ENCODE data around the gene ALDH8A1.
A peak's percentile ranks its signal among the peaks of the same experiment; 100 is the strongest.

ALDH8A1 gene

GRCh38 chr6:134925800-134926199 is 24.1 kb downstream of the ALDH8A1 start:
- no peak overlapping the region for H3K18ac ChIP-seq (ENCODE audit: low read length)
- WGBS (ENCODE audit: extremely low coverage, insufficient coverage, insufficient read length), result no CpG with 5 or more reads among the region's 3 CpGs
- no peak overlapping the region for H3K27ac ChIP-seq (ENCODE audit: low read depth, low read length)
- H3K36me3 ChIP-seq (ENCODE audit: control insufficient read depth in 1 of 2, insufficient read depth in 2 of 2, low read length in 2 of 2), result no peaks in the 10 kb centered on the region
- H3K9ac ChIP-seq (ENCODE audit: low read length), result no peak overlapping the region
- H2AK5ac ChIP-seq (ENCODE audit: low read length), result no peak overlapping the region
- no peak overlapping the region for H3K14ac ChIP-seq (ENCODE audit: low read length)
- no peaks in the 10 kb centered on the region for H3K79me2 ChIP-seq (ENCODE audit: control insufficient read depth, insufficient read depth, low read length, poor library complexity)
- H3K23ac ChIP-seq (ENCODE audit: low read length), result no peak overlapping the region
- peak; percentile 92 to 94 for DNase-seq
- no peaks in the 10 kb centered on the region for H3K4me1 ChIP-seq (ENCODE audit: control insufficient read depth in 1 of 2, insufficient read depth in 2 of 2, low read length in 2 of 2)
- no peak overlapping the region for H3K4me2 ChIP-seq (ENCODE audit: low read length)
- no peak overlapping the region for H3K4me3 ChIP-seq (ENCODE audit: low read depth, low read length)
- H2BK120ac ChIP-seq (ENCODE audit: insufficient read depth, low read length, poor library complexity), result no peak overlapping the region
- no peaks in the 10 kb centered on the region for H3K9me3 ChIP-seq (ENCODE audit: insufficient read depth, low read depth, low read length)
- H2BK12ac ChIP-seq (ENCODE audit: low read length), result no peak overlapping the region
- H4K8ac ChIP-seq (ENCODE audit: low read depth, low read length), result no peak overlapping the region
- H3K4ac ChIP-seq (ENCODE audit: low read depth, low read length), result no peak overlapping the region
- no peak overlapping the region for H2BK5ac ChIP-seq (ENCODE audit: low read depth, low read length, poor library complexity)
- H2AFZ ChIP-seq (ENCODE audit: insufficient read depth, low read length, poor library complexity), result no peak overlapping the region
- no peaks in the 10 kb centered on the region for H3K27me3 ChIP-seq (ENCODE audit: insufficient read depth, low read length)
- no peak overlapping the region for H4K12ac ChIP-seq (ENCODE audit: low read depth, low read length)
- H4K91ac ChIP-seq (ENCODE audit: low read depth, low read length), result no peak overlapping the region
- H3K79me1 ChIP-seq (ENCODE audit: low read length), result no peaks in the 10 kb centered on the region

DNA sequence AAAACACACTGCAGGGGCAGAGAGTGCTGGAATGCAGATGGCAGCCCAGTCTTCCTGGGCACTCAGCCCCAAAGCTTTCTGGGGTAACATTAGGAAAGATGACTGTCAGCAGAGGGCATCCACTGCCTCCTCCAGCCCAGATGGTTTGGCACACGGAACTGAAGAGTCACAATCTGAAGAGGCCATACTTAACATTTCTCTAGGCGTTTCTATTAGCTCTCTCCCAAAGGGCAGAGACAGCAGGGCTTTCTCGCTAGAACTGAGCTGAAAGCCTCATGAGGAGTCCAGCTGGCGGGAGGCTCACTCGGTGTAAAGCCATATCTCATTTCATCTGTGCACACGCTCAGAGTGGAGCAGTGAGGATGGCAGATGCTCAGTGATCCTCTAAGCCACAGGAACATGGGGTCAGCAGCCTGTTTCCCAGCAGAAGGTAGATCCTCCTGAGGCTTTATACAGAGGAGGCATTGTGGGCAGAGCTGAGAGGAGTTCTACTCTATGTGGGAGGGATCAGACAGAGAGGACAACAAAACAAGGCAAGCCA is 28.1 kb downstream of the ALDH8A1 start:
- no CpG with 5 or more reads among the region's 6 CpGs for WGBS (ENCODE audit: extremely low coverage, insufficient coverage, insufficient read length)
- H3K14ac ChIP-seq (ENCODE audit: low read length), result no peak overlapping the region
- H2AK5ac ChIP-seq (ENCODE audit: low read length), result no peak overlapping the region

DNA sequence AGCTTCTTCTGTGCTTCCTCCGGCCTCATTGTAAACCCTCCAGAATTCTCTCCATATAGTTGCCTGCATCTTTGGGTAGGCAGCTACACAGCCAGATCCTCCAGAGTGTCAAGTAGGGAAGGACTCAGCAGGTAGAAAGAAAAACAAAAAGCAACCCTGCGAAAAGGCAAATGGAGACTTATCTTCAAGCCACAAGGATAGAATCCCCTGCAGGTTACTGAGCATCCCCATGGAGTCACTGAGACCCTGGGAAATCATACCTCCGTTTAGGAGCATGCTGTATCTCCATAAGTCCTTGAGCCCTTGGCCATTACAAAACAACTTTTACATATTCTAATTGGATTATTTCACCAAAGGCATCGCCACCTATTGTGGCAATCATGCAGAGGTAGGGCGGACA is 28.6 kb downstream of the ALDH8A1 start:
- H2BK5ac ChIP-seq (ENCODE audit: low read depth, low read length, poor library complexity), result no peak overlapping the region
- H3K4me1 ChIP-seq (ENCODE audit: control insufficient read depth in 1 of 2, insufficient read depth in 2 of 2, low read length in 2 of 2), result no peaks in the 10 kb centered on the region
- H3K4me2 ChIP-seq (ENCODE audit: low read length), result no peak overlapping the region
- H3K36me3 ChIP-seq (ENCODE audit: control insufficient read depth in 1 of 2, insufficient read depth in 2 of 2, low read length in 2 of 2), result no peaks in the 10 kb centered on the region
- no peak overlapping the region for H3K4ac ChIP-seq (ENCODE audit: low read depth, low read length)
- no peaks in the 10 kb centered on the region for H3K79me2 ChIP-seq (ENCODE audit: control insufficient read depth, insufficient read depth, low read length, poor library complexity)
- H2BK12ac ChIP-seq (ENCODE audit: low read length), result no peak overlapping the region
- no peak overlapping the region for H2BK120ac ChIP-seq (ENCODE audit: insufficient read depth, low read length, poor library complexity)
- no peak overlapping the region for H3K27ac ChIP-seq (ENCODE audit: low read depth, low read length)
- no peak overlapping the region for H4K8ac ChIP-seq (ENCODE audit: low read depth, low read length)
- H3K79me1 ChIP-seq (ENCODE audit: low read length), result no peaks in the 10 kb centered on the region
- no peak overlapping the region for H4K91ac ChIP-seq (ENCODE audit: low read depth, low read length)
- H3K9ac ChIP-seq (ENCODE audit: low read length), result no peak overlapping the region
- WGBS (ENCODE audit: extremely low coverage, insufficient coverage, insufficient read length), result no CpG with 5 or more reads among the region's 5 CpGs
- H3K23ac ChIP-seq (ENCODE audit: low read length), result no peak overlapping the region
- no peaks in the 10 kb centered on the region for H3K27me3 ChIP-seq (ENCODE audit: insufficient read depth, low read length)
- H3K18ac ChIP-seq (ENCODE audit: low read length), result no peak overlapping the region
- H2AK5ac ChIP-seq (ENCODE audit: low read length), result no peak overlapping the region
- H3K4me3 ChIP-seq (ENCODE audit: low read depth, low read length), result no peak overlapping the region
- H4K12ac ChIP-seq (ENCODE audit: low read depth, low read length), result no peak overlapping the region
- H2AFZ ChIP-seq (ENCODE audit: insufficient read depth, low read length, poor library complexity), result no peak overlapping the region
- no peak for DNase-seq
- H3K9me3 ChIP-seq (ENCODE audit: insufficient read depth, low read depth, low read length), result no peaks in the 10 kb centered on the region
- no peak overlapping the region for H3K14ac ChIP-seq (ENCODE audit: low read length)

More for the DNA sequence above, 28.1 kb downstream of the ALDH8A1 start:
- Histone ChIP-seq H3K27ac (ENCODE audit: low read depth, low read length) (no peak overlapping the region), H3K4me3 (ENCODE audit: low read depth, low read length) (no peak overlapping the region), H3K27me3 (ENCODE audit: insufficient read depth, low read length) (no peaks in the 10 kb centered on the region), H2BK120ac (ENCODE audit: insufficient read depth, low read length, poor library complexity) (no peak overlapping the region), H3K9ac (ENCODE audit: low read length) (no peak overlapping the region), H4K12ac (ENCODE audit: low read depth, low read length) (no peak overlapping the region), H4K8ac (ENCODE audit: low read depth, low read length) (no peak overlapping the region), H3K23ac (ENCODE audit: low read length) (no peak overlapping the region), H4K91ac (ENCODE audit: low read depth, low read length) (no peak overlapping the region), H3K79me1 (ENCODE audit: low read length) (no peaks in the 10 kb centered on the region), H2BK5ac (ENCODE audit: low read depth, low read length, poor library complexity) (no peak overlapping the region), H3K4ac (ENCODE audit: low read depth, low read length) (no peak overlapping the region), H3K18ac (ENCODE audit: low read length) (no peak overlapping the region), H3K79me2 (ENCODE audit: control insufficient read depth, insufficient read depth, low read length, poor library complexity) (no peaks in the 10 kb centered on the region), H2BK12ac (ENCODE audit: low read length) (no peak overlapping the region), H2AFZ (ENCODE audit: insufficient read depth, low read length, poor library complexity) (no peak overlapping the region), H3K4me2 (ENCODE audit: low read length) (no peak overlapping the region), H3K9me3 (ENCODE audit: insufficient read depth, low read depth, low read length) (no peaks in the 10 kb centered on the region), H3K4me1 (ENCODE audit: control insufficient read depth in 1 of 2, insufficient read depth in 2 of 2, low read length in 2 of 2) (no peaks in the 10 kb centered on the region), H3K36me3 (ENCODE audit: control insufficient read depth in 1 of 2, insufficient read depth in 2 of 2, low read length in 2 of 2) (no peaks in the 10 kb centered on the region)
- no peak for DNase-seq

- H2BK12ac ChIP-seq (ENCODE audit: low read length), result no peak overlapping the region
Measured at GRCh38 chr6:134920422-134920821, 29.5 kb downstream of the ALDH8A1 start.

More at GRCh38 chr6:134920422-134920821, 29.5 kb downstream of the ALDH8A1 start:
- Histone ChIP-seq H4K8ac (ENCODE audit: low read depth, low read length) (no peak overlapping the region), H2BK120ac (ENCODE audit: insufficient read depth, low read length, poor library complexity) (no peak overlapping the region), H3K4ac (ENCODE audit: low read depth, low read length) (no peak overlapping the region), H3K79me1 (ENCODE audit: low read length) (no peaks in the 10 kb centered on the region), H3K23ac (ENCODE audit: low read length) (no peak overlapping the region), H3K4me1 (ENCODE audit: control insufficient read depth in 1 of 2, insufficient read depth in 2 of 2, low read length in 2 of 2) (no peaks in the 10 kb centered on the region), H3K9ac (ENCODE audit: low read length) (no peak overlapping the region), H2AK5ac (ENCODE audit: low read length) (no peak overlapping the region), H4K91ac (ENCODE audit: low read depth, low read length) (no peak overlapping the region), H3K27ac (ENCODE audit: low read depth, low read length) (no peak overlapping the region), H2BK5ac (ENCODE audit: low read depth, low read length, poor library complexity) (no peak overlapping the region), H2AFZ (ENCODE audit: insufficient read depth, low read length, poor library complexity) (no peak overlapping the region), H3K18ac (ENCODE audit: low read length) (no peak overlapping the region), H3K14ac (ENCODE audit: low read length) (no peak overlapping the region), H3K27me3 (ENCODE audit: insufficient read depth, low read length) (no peaks in the 10 kb centered on the region), H3K4me3 (ENCODE audit: low read depth, low read length) (no peak overlapping the region), H3K79me2 (ENCODE audit: control insufficient read depth, insufficient read depth, low read length, poor library complexity) (no peaks in the 10 kb centered on the region), H3K4me2 (ENCODE audit: low read length) (no peak overlapping the region), H4K12ac (ENCODE audit: low read depth, low read length) (no peak overlapping the region), H3K36me3 (ENCODE audit: control insufficient read depth in 1 of 2, insufficient read depth in 2 of 2, low read length in 2 of 2) (no peaks in the 10 kb centered on the region), H3K9me3 (ENCODE audit: insufficient read depth, low read depth, low read length) (no peaks in the 10 kb centered on the region)
- no peak for DNase-seq
- no CpG with 5 or more reads among the region's 2 CpGs for WGBS (ENCODE audit: extremely low coverage, insufficient coverage, insufficient read length)
